ENCODE results near the gene C6orf136.
"Not testable (repeated sequence)": the region's sequence is repeated elsewhere in the genome, so short reads cannot be mapped to it uniquely, and the experiment has no call there.

The C6orf136 gene

DNA sequence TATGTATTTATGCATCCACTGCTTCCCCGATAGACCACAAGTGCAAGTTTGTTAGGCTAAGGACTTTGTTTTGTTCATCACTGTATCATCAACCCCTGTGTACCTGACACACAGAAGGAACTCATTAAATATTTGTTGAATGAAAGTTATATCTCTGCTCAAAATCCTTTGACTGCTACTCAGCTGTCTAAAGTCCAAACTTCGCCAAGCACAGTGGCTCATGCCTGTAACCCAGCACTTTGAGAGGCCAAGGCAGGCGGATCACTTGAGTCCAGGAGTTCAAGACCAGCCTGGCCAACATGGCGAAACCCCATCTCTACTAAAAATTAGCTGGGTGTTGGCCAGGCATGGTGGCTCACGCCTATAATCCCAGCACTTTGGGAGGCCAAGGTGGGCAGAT lies 11.0 kb downstream of the C6orf136 start:
- not testable (repeated sequence) for DNase-seq (ENCODE audit: low spot score)

DNA sequence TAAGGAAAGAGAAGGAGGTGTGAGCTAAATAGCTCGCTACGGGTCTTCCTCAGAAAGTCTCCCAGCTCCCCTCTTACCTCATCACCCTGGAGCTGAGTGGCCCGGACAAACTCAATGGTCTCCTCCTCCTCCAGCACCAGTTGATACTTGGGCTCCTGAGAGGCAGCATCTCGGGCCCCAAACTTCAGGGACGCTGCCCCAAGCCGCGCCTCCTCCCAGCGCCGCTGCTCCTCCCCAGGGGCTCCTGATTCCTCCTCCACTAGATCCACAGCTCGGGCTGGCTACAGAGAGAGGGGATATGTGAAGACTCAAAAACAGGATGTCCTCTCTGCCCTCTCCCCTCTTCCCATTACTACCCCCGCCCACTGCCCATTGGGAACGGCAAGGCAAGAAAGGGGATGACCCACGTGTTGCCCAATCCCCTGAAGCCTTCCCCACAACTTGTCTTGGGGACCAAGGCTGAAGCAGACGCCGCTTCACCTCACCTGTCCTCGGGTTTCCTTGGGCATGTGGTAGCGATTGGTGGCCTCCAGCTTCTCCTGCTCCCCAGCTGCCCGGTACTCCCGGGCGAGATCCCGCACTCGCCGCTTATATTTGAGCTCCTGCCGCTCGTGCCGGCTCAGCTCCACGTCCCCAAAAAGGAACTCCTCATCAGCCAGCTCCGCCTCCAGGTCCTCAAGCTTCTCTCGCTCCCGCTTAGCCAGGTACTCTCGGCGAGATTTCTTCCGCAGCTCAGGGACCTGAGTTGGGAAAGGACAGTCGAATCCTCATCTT lies 18.2 kb downstream of the C6orf136 start:
- no peak for DNase-seq (ENCODE audit: low spot score)

- DNase-seq (ENCODE audit: low spot score) = not testable (repeated sequence)
These were observed 19.4 kb downstream of the C6orf136 start for GRCh38 chr6:30666300-30666699.

GRCh38 chr6:30670760-30671527 lies 24.0 kb downstream of the C6orf136 start:
- no peak for DNase-seq (ENCODE audit: low spot score)

DNA sequence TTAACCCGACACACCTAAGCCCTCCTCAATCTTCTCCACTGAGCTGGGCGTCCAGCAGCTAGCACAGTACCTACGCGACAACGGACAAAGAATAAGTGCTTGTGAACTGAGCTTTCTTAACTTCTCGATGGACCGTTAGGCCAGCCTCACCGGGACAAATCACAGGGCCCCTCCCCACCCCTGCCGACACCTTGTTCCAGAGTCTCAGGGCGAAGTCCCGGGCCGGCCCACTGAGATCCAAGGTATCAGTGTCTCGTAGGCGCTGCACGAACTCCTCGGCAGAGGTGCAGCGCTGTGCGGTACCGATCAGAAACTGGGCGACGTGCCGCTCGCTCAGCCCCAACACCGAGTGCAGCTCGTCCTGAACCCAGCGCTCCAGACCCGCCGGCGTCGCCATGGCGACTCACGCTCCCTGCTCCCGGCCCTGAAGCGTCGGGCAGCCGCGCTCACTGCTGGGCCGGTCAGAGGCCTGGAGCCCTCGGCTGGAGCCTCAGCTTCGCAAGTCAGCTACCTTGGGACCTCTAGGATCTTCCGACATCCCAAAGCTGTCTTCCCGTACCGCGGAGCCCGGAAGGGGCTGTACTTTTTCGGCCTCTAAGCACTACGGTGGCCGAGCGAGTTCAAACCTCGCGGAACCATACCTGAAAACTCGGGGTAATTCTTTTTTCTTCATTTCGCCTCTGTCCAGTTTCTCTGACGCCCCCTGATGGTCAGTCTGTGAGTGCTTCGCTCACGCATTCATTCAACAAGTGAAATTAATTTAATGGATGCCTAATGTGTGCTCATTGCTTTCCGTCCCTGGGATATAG lies 25.7 kb downstream of the C6orf136 start, which contains the start of gene DHX16:
Gene DHX16 (minus strand): TSS at position 562 of the 809 bp plus-strand sequence. CDS start 165 bp downstream, at position 397.
- DNase-seq (ENCODE audit: low spot score) = peak; percentile 93

- DNase-seq (ENCODE audit: low spot score) = no peak
These were observed 29.8 kb downstream of the C6orf136 start for GRCh38 chr6:30676660-30677285.

DNA sequence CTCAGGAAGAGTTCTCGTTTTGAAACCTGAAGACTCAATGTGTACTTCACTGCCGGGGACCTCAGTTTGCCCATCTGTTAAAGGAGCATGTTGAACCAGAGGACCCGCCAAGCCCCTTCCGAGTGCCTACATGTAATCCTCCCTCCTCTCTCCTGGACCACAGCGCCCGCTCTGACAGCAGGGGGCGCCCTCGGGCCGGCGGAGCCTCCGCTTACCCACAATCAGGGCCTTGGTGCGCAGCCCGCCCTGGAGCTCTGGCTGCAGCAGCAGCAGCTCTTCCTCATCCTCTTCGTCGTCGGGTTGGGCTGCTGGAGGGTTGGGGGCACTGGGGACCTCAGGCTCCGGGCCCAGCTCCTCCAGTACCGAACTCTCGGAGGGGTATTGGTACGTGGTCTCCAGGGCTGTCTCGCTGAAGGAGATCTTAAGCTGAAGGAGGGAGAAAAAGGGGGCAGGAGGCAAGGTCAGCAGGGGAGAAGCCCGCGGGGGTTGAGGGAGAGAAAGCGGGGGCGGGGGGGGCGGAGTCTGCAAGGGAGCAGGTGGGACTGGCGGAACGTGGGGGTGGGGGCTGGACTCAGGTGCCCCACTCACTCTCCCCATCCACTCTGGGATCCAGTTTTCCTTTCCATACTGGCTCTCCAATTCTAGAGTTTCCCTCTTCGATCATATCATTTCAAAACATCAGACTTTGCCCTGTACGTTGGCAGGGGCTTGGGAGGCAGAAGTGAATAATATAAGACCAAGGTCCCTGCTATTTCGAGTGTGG lies 32.2 kb downstream of the C6orf136 start:
- peak; percentile 75 for DNase-seq (ENCODE audit: low spot score)

DNA sequence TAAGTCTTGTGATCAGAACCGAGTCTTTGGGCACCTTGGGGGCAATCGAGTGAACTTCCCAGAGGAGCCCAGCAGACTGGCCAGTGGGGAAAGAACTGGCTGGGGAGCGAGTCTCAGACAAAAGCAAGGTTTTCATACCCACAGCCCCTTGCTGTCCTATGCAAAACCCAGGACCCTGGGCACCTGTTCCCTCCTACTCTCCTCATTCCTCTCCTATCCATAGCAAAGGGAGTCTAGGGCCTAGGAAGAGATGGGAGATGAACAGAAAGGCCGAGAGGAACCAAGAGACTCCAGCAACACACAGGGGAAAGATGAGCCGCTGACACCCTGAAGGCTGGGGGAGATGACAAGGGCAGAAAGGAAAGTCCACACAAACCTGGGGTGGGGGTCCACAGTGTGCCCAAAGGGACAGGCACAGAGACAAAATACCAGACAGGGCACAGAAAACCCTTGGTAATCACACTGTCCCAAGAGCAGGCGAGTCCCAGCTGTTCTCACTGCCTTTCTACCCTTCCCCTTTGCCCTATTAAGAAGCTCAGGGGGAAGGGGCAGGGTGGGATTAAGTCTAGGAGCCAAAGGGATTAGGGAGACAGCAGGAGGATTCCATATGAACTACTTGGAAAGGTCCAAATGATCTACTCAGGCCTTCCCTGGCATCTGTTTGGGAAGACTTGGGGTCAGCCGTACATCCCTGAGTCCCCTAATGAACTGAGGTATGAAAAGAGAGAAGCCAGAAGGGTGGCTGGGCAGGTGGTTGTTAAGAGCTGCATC lies 33.0 kb downstream of the C6orf136 start:
- DNase-seq (ENCODE audit: low spot score) = no peak

DNA sequence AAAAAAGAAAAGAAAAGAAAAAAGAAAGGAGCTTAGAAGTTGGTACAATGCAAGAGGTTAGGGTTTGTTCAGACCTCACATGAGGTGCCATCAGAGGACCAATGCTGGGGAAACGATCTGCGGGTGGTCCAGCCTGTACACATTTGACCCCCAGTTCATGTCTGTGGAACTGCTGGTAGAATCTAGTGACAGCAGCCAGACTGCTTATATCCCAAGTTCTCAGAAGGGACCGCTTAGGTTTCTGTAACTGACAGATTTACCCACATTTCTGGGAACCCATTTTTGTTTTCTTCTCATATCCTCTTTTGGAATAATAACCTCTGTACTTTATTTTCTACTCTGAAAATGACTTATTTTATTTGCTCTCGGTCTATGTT lies 34.8 kb downstream of the C6orf136 start:
- no peak for DNase-seq (ENCODE audit: low spot score)

DNA sequence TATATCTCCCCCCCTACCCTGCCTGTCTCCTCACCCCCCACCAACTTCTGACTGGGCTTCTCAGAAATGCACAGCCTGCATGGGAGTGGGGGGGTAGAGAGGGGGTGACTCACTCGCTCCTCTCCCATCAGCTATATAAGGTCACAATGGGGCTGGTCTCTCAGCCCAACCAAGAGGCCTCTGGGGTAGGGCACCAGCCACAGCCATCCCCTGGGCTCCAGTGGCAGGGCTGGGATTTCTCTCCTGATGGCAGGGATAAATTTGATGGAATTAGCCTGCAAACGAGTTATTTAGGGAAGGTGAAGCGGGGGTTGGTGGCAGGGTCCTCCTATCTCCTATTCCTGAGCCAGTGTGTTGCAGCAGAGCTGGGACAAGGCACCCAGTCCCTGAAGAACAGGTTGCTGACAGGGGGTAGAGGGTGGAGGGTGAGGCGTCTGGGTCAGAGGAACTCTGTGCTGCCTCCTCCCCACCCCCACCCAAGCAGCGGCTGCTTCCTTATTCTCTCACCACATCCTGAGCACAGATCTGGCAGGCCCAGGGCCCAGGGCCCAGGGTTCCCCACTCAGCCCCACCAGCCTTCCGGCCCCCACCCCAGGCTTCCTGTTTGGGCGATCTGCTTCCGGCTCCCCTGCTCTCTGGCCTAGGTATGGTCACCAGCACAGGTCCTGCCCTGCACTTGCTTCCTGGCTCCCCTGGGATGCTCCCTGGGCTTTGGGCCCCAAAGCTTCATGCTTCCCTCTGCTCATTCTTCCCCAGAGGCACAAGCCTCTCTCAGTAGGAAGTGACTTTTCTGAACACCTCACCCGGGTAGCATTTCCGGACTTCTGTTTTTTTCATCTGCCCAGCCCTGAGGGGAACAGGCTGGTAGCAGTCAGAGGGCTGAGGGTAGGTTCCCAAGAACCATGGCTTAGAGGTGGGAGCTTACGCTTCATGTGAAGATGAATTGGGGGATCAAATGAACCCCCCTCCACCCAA lies 35.5 kb downstream of the C6orf136 start:
- DNase-seq (ENCODE audit: low spot score) = peak; percentile 76

- DNase-seq (ENCODE audit: low spot score) = peak; percentile 23
These were observed 36.4 kb downstream of the C6orf136 start for GRCh38 chr6:30683183-30683979.

- no peak for DNase-seq (ENCODE audit: low spot score)
These were observed 37.0 kb downstream of the C6orf136 start for GRCh38 chr6:30683980-30684338.

- peak; percentile 32 for DNase-seq (ENCODE audit: low spot score)
These were observed 37.6 kb downstream of the C6orf136 start for GRCh38 chr6:30684386-30685156.

- no peak for DNase-seq (ENCODE audit: low spot score)
These were observed 38.5 kb downstream of the C6orf136 start for GRCh38 chr6:30685157-30686008.

- peak; percentile 32 for DNase-seq (ENCODE audit: low spot score)
These were observed 39.3 kb downstream of the C6orf136 start, which contains the start of gene PPP1R18 for GRCh38 chr6:30686009-30686907. Gene PPP1R18 (minus strand): TSS chr6:30686645. CDS start chr6:30686018, 627 bp downstream.

Measured in pons (tissue), 1 donor.